HG03520 (cell line): Measurements from ENCODE around the gene IGHMBP2.

Experiments used
- ATAC-seq: cut with Tn5 transposase; IDR thresholded peaks from one replicate; pipeline ENCODE4 v1.9.1; 2021; ENCODE audit warnings: mild to moderate bottlenecking, moderate library complexity; ENCODE audit not compliant: unreplicated experiment

Gene IGHMBP2

GRCh38 chr11:68925611-68926010 is 21.9 kb downstream of the IGHMBP2 start:
- ATAC-seq, result no peak

- no peak for ATAC-seq
Measured at GRCh38 chr11:68927280-68928135, 23.8 kb downstream of the IGHMBP2 start.

- no peak for ATAC-seq
Measured at GRCh38 chr11:68928136-68928880, 24.6 kb downstream of the IGHMBP2 start.

- no peak for ATAC-seq
Measured at GRCh38 chr11:68929135-68929534, 25.4 kb downstream of the IGHMBP2 start.

- ATAC-seq, result no peak
Measured at GRCh38 chr11:68929706-68930570, 26.2 kb downstream of the IGHMBP2 start.

GRCh38 chr11:68930991-68931855 is 27.5 kb downstream of the IGHMBP2 start:
- no peak for ATAC-seq

- no peak for ATAC-seq
Measured at GRCh38 chr11:68931911-68932310, 28.2 kb downstream of the IGHMBP2 start.

GRCh38 chr11:68932358-68932757 is 28.7 kb downstream of the IGHMBP2 start:
- no peak for ATAC-seq

GRCh38 chr11:68932933-68933577 is 29.4 kb downstream of the IGHMBP2 start:
- ATAC-seq, result no peak

- ATAC-seq, result no peak
Measured at GRCh38 chr11:68933605-68934320, 30.1 kb downstream of the IGHMBP2 start.

- no peak for ATAC-seq
Measured at GRCh38 chr11:68934321-68934645, 30.6 kb downstream of the IGHMBP2 start.

- no peak for ATAC-seq
Measured at GRCh38 chr11:68934666-68935065, 31.0 kb downstream of the IGHMBP2 start.

- ATAC-seq, result no peak
Measured at GRCh38 chr11:68935066-68935465, 31.4 kb downstream of the IGHMBP2 start.

- no peak for ATAC-seq
Measured at GRCh38 chr11:68935516-68936357, 32.0 kb downstream of the IGHMBP2 start.

GRCh38 chr11:68936358-68936636 is 32.6 kb downstream of the IGHMBP2 start:
- no peak for ATAC-seq

GRCh38 chr11:68936676-68937620 is 33.3 kb downstream of the IGHMBP2 start:
- ATAC-seq, result no peak

GRCh38 chr11:68938088-68938487 is 34.4 kb downstream of the IGHMBP2 start:
- no peak for ATAC-seq
